HG02852 (cell line): ENCODE measurements around the gene ITGB1BP1.

ENCODE experiments used
- ATAC-seq: cut with Tn5 transposase; IDR thresholded peaks from one replicate; pipeline ENCODE4 v1.9.1; 2021; ENCODE audit warnings: mild to moderate bottlenecking, moderate library complexity; ENCODE audit not compliant: unreplicated experiment

ITGB1BP1 gene

GRCh38 chr2:9380702-9381628 is 42.4 kb downstream of the ITGB1BP1 start:
- ATAC-seq: no peak

GRCh38 chr2:9379391-9379755 is 44.0 kb downstream of the ITGB1BP1 start:
- no peak for ATAC-seq

DNA sequence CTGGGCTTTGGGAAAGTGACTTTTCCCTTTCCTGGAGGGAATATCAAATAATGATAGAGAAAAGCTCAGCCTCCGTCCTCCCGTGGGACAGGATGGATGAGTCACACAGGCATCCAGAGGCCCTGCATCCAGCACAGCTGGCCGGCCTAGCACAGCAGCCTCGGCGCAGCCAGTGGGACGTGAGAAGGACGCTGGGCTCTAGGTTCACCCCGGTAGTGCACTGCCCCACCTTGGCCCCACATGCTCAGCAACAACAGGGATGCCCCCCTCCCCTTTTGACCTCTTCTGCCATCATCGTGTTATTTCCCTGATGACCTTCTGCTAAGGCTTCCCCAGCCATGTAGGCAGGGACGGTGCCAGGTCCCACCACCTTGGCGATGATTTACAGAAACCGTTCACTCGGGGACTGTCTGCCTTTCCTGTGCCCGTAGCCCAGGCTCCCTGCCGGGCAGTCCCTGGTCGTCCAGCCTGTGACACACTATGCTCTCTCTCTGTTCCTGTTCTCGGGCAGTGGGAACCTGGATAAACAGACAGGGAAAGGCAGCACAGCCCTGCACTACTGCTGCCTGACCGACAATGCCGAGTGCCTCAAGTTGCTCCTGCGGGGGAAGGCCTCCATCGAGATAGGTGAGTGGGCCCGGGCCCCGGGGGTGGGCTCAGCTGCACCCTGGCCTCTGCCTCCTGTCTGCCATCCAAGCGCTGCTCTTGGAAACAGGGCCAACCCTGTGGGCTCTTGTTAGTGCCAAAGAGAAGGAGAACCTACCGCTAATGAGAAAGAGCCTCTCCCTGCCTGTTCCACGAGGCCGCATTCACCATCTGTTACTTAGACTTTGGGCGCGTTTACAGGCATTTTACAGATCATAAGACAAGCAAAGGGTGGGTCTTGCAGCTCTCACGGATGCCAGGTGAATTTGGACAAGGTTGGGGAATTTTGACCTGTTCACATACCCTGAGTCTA is 44.6 kb downstream of the ITGB1BP1 start:
- no peak for ATAC-seq

DNA sequence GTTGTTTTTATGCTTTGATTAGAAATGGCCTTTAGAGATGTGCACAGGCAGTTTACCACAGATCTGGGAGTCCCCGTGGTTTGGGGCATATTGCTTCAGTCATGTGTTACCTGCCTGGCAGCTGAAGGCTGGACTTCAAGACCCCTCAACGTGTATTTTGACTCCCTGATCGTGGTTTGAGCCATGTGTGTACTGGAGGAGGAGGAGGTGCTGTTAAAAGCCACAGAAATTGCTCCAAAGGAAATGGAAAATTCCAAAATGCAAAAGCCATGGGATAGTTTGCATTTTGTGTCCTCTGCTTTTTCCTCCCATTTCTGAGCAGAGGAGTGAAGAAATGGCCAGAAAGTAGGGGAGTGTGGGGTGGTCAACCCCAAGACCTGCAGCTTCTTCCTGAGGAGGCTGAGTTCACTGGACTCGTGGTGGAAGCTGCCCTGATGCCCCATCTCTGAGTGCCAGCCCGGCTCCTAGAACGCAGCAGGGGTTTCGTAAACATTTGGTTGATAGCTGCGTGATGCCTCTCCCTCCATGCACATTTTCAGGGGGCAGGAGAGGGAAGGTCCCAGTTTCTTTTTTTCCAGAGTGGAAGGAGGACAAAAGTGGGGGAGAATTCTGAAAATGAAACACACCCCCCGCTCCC is 45.7 kb downstream of the ITGB1BP1 start:
- no peak for ATAC-seq

GRCh38 chr2:9375857-9376428 is 47.4 kb downstream of the ITGB1BP1 start:
- no peak for ATAC-seq

DNA sequence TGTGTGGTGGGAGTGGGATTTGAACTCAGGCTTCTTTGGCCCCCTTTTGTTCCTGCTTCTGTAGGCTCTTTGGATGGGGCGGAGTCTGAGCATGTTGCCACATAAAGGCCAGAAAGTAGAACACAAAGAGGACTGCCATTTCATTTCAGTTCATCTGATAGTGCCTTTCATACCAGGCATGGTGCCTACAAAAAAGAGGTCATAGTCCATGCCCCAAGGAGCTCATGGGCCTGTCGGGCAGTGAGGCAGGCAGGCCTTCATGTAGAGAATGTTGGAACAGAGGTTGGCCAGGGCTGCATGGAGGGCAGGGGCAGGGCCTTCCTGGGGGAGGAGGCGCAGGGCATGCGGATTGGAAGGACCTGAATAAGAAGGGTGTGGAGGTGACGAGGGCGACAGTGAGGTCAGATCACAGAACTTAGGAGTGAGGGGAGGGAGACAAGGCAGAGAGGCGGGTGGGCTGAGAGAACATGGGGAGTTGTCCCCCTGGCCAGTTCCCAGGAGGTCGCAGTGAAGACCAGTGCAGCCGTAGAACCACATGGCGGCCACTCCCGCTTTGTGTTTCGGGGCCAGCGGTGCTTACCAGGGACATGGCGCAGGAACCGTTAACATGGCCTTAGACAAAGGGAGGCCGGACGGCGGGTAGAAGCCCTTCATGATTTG is 49.1 kb downstream of the ITGB1BP1 start:
- ATAC-seq: no peak

DNA sequence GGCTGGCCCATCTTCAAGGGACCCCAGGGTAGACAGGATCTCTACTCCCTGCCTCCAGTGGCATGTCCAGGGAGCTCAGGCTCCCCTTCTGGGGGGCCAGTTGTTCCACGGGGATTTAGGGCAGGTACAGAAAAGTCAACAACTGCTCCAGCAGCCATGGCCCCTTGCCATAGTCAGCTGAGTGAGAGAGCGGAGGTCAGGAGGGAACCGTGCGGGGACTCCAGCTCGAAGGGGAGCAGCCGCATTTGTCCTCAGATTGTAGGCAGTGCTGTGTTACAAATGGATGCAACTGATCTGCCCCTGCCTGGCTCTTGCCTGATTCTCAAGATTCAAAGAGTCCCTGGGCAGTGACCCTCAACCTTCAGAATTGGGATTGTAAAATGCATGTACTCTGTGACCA is 49.9 kb downstream of the ITGB1BP1 start:
- ATAC-seq: no peak

DNA sequence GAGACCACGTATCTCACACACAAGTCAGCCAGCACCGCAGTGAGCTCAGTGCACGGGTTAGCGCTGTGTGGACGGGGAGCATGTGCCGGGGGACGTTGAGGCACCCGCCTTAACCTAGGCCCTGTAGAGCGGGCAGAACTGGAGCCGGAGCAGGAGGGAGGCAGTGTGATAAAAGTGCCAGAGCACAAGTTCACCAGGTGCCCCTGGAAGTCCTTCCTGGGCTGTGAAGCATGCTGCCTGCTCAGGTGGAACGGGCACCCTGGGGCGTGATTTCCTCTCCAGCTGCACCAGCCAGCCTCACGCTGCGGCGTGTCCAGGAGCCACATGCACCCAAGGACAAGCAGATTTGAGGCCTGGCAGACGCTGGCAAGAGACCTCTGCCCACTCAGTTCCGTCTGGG is 50.3 kb downstream of the ITGB1BP1 start:
- ATAC-seq: no peak

GRCh38 chr2:9370746-9371145 is 52.6 kb downstream of the ITGB1BP1 start:
- ATAC-seq: no peak

DNA sequence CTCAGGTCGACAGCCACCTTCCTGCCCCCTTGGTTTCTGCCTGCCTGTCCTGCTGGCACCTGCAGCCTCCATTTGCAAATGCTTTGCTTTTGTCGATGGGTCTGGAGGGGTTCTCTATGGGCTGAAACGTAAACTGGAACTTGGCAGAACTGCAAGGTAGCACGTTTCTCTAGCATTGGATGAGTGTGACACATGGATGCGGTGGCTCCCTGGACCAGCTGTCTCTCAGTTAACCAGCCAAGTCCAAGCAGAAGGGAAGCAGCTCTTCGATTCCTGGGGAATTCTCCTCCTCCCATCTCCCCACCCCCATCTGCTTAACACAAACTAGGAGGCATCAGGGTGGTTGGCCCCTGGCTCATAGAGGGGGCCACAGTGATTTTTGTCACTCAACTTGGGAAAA is 57.3 kb downstream of the ITGB1BP1 start:
- no peak for ATAC-seq

DNA sequence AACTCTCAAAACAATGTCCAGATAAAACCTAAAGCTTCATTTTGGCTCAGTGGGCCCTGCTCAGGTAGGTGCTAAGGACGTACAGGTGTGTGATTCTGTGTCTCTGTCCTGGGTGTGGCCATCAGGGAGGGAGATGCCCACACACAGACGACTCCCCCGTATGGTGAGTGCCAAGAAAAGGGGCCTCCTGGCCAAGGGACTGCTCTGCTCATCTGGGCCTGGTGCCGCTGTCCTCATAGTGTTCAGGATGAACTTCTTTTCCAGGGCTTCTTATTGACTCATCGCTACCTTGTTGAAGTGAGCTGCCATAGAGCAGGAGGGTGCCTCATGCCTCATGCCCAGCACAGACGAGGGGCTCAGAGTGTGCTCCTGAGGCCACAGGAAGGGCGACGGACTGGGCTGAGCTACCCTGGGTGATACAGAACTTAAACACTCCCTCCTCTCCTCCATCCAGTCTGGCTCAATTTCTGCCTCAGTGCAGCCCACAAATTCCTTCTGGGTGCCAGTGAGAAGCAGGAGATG is 57.8 kb downstream of the ITGB1BP1 start:
- ATAC-seq: no peak

GRCh38 chr2:9364791-9365497 is 58.4 kb downstream of the ITGB1BP1 start:
- no peak for ATAC-seq

GRCh38 chr2:9364373-9364772 is 59.0 kb downstream of the ITGB1BP1 start:
- no peak for ATAC-seq

GRCh38 chr2:9360701-9361100 is 62.6 kb downstream of the ITGB1BP1 start:
- no peak for ATAC-seq

DNA sequence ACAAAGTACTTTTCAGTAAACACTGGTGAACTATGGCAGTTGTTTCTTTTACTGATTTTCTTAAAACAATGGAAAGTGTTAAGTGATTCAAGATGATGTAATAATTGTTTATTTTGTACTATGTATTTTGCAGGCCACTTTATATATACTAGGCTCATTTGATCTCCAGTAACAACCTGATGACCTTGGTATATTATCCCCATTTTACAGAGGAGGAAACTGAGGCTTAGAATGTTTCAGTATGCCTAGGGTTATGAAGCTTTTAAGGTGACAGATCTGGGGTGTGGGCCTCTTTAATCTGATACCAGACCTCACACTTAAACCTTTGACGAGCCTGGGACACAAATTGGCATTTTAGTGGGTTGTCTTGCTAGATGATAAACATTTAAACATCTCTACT is 63.2 kb downstream of the ITGB1BP1 start:
- ATAC-seq: no peak

DNA sequence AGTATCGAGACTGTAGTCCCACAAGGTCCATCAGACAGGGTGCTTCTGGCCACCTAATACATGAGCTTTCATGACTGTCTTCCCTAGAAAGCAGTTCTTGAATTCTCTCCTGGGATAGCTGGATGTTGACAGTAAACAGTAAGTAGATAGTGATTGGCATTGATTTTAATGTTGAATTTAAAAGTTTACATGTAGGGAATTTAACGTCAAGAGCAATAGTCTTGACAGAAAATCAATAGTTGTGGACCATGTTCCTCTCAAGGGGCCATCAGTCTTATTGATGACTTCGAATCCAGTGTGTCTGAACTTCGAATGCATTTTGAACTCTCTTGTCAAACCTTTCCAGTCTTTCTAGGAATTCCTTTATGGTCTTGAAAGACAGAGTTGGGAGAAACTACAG is 63.9 kb downstream of the ITGB1BP1 start:
- no peak for ATAC-seq

- no peak for ATAC-seq
These were observed 64.5 kb downstream of the ITGB1BP1 start for GRCh38 chr2:9358846-9359245.

GRCh38 chr2:9356261-9356660 is 67.1 kb downstream of the ITGB1BP1 start:
- ATAC-seq: no peak

GRCh38 chr2:9355716-9356115 is 67.6 kb downstream of the ITGB1BP1 start:
- ATAC-seq: no peak

DNA sequence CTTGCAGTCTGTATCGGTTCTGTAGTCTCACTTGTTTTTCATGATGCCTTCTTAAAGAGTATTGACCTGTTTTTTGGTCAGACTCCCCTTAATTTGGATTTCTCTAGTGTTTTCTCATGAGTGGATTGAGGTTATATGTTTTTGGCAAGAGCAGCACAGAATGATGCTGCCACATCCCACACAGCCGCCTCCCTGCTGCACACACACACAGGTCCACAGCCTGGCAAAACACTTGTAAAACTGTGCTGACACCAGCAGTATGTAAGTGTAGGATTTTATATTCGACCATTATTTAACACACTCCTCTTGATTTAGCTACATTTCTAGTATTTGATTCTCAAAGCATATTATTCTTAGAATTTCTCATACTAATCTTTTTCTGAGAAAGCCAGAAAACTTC is 68.1 kb downstream of the ITGB1BP1 start:
- ATAC-seq: no peak
